Cardiac muscle cell (in vitro differentiated cells and primary cell): Measurements from ENCODE around the gene ERLIN1. TPM values are rescaled to one million over a fixed set of nuclear protein-coding genes. Genes with fewer than 3 reads are reported as not detected.

Source experiments
- DNase-seq, 2 donors: peaks; one replicate each; pipeline versions ENCODE4 v3.0.0 to v3.0.0-alpha.2; 2010 to 2017; ENCODE audit warnings: low read depth in 1 of 2, low spot score in 1 of 2
- H3K27ac ChIP-seq: fragments of 200-600 bp; sonication (generic); 2 replicates; pipeline ENCODE4 v1.5.1; 2016
- H3K27me3 ChIP-seq: fragments of 200-600 bp; sonication (generic); 2 replicates; pipeline ENCODE4 v1.6.0; 2016; ENCODE audit warnings: control low read depth
- H3K36me3 ChIP-seq: fragments of 200-600 bp; sonication (generic); 2 replicates; pipeline ENCODE4 v1.5.1; 2016; ENCODE audit warnings: control low read depth
- H3K4me1 ChIP-seq: fragments of 200-600 bp; sonication (generic); 2 replicates; pipeline ENCODE4 v1.8.1; 2017; ENCODE audit warnings: low read depth, mild to moderate bottlenecking, mixed run types
- H3K4me3 ChIP-seq: fragments of 200-600 bp; sonication (generic); 2 replicates; pipeline ENCODE4 v1.5.1; 2016; ENCODE audit warnings: mild to moderate bottlenecking
- H3K9me3 ChIP-seq: fragments of 200-600 bp; sonication (generic); 2 replicates; pipeline ENCODE4 v1.5.1; 2017; ENCODE audit warnings: low read depth, mild to moderate bottlenecking, control low read depth
- polyA plus RNA-seq: library from polyadenylated mRNA; unstranded; fragments of >200 nt; fragmentation: Nextera tagmentation; extraction: Ambion mirVana; gene quantifications from 2 replicates; pipeline ENCODE4 v1.2.1, GENCODE V29; 2016
- total RNA-seq: library from RNA; depleted of rRNA; stranded (reverse); fragments of >200 nt; gene quantifications from 2 replicates; pipeline ENCODE4 v1.2.3, GENCODE V29; 2016
- TF ChIP-seq, protein P1 (sequence below): IDR thresholded peaks from 2 replicates; pipeline ENCODE4 v1.5.1; 2012; ENCODE audit warnings: low read depth, mild to moderate bottlenecking, low read length

ERLIN1 gene
- total RNA-seq (7.9 and 12.9 TPM in 2 replicates), polyA plus RNA-seq (14.5 and 15.4 TPM in 2 replicates)

DNA sequence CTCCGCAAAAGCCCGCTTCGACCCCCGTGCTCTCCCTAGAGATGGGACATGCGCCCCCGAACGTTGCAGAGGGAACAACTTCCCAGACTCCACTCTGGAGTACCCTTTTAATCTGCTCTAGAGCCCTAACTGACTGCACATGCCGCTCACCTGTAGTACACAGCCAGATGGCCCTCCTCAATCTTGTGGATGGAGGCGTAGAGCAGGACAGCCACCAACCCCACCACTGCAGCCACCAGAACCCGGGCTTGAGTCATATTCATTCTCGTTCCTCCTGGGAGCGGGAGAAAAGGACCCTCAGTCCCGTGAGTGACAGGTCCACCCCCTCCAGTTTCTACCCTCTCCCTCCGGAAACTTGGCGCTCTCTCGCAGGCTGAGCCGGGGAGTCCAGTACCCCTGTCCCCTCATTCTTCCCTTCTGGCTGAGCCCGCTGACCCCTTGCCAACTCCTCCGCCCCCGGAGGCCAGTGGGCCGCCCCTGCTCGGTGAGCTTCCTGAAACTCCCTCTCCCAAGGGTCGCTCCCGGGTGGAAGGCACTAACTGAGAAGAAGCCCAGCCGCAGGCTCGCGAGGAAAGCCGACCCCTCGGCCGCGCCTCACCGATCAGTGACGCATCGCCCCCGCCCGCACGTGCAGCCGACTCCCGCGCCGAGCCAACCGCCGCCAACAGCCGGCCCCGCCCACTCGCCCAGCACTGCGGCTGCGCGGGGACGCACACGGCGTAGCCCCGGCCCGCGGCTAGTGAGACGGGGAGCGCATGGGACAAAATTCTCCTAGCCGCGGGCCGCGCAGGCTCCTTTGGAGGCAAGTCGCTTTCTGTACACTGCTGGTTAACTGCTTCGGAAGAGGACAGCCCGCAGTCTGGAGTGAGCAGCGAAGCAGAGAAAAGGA is at the start of gene ERLIN1:
TSS of gene ERLIN1 (minus strand) at position 666 of the 889 bp plus-strand sequence. CDS start at position 263, 403 bp downstream.
- peak within 1 kb of the TSS; percentile 83 for H3K27ac ChIP-seq
- DNase-seq: peak; percentile 95 to 97
- no peaks in the 10 kb centered on the region for H3K27me3 ChIP-seq
- peaks cover 22% of the 10 kb centered on the region for H3K36me3 ChIP-seq
- peak within 1 kb of the TSS; percentile 56 for H3K4me3 ChIP-seq
- H3K4me1 ChIP-seq: peaks cover 13% of the 10 kb centered on the region
- TF ChIP-seq, protein P1, sequence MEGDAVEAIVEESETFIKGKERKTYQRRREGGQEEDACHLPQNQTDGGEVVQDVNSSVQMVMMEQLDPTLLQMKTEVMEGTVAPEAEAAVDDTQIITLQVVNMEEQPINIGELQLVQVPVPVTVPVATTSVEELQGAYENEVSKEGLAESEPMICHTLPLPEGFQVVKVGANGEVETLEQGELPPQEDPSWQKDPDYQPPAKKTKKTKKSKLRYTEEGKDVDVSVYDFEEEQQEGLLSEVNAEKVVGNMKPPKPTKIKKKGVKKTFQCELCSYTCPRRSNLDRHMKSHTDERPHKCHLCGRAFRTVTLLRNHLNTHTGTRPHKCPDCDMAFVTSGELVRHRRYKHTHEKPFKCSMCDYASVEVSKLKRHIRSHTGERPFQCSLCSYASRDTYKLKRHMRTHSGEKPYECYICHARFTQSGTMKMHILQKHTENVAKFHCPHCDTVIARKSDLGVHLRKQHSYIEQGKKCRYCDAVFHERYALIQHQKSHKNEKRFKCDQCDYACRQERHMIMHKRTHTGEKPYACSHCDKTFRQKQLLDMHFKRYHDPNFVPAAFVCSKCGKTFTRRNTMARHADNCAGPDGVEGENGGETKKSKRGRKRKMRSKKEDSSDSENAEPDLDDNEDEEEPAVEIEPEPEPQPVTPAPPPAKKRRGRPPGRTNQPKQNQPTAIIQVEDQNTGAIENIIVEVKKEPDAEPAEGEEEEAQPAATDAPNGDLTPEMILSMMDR: no peak
- H3K9me3 ChIP-seq: no peaks in the 10 kb centered on the region

DNA sequence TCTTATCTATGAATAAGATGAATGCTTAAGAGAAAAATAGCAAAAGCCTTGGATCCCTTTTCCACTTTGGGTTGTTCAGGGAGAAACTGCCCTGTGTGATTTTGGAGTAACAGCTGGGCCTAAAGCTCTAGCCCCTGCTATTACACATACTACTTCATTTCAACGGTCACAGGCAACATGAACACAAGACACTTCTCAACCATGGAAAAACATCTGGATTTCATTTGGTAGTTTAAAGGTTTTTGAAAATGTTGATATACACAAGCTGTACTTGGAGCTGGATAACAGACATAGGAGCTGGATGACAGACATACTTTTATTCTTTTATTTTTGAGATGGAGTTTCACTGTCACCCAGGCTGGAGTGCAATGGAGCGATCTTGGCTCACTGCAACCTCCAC is 46.3 kb upstream of the ERLIN1 start:
- Histone ChIP-seq H3K36me3 (peaks cover 24% of the 10 kb centered on the region), H3K4me3 (no peak overlapping the region), H3K27me3 (no peaks in the 10 kb centered on the region), H3K9me3 (no peaks in the 10 kb centered on the region), H3K27ac (no peak overlapping the region), H3K4me1 (no peaks in the 10 kb centered on the region)
- TF ChIP-seq, protein P1: no peak
- no peak for DNase-seq

DNA sequence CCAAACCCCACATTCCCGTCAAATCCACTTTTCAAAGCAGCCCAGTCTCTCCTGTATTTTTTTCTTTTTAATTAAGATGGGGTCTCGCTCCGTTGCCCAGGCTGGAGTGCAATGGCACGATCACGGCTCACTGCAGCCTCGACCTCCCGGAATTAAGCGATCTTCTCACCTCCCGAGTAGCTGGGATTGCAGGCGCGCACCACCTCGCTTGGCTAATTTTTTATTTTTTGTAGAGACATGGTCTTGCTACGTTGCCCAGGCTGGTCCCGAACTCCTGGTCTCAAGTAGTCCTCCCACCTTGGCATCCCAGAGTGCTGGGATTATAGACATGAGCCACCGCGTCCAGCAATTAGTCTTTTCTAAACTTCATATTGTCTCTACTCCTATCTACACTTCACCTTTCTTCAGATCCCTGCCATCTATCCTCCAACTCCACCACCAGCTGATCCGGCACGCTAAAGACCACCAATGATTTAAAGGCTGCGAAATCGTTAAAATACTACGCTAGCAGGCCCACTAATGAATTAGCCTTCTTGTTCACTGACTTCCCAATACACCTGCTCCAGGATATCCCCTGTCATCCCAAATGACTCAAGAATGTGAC is 44.1 kb upstream of the ERLIN1 start:
- peak overlapping the region; percentile 82 for H3K4me3 ChIP-seq
- no peak for DNase-seq
- peaks cover 18% of the 10 kb centered on the region for H3K36me3 ChIP-seq
- TF ChIP-seq, protein P1: no peak
- H3K4me1 ChIP-seq: no peaks in the 10 kb centered on the region
- H3K27me3 ChIP-seq: no peaks in the 10 kb centered on the region
- H3K27ac ChIP-seq: peak overlapping the region; percentile 65
- H3K9me3 ChIP-seq: no peaks in the 10 kb centered on the region

DNA sequence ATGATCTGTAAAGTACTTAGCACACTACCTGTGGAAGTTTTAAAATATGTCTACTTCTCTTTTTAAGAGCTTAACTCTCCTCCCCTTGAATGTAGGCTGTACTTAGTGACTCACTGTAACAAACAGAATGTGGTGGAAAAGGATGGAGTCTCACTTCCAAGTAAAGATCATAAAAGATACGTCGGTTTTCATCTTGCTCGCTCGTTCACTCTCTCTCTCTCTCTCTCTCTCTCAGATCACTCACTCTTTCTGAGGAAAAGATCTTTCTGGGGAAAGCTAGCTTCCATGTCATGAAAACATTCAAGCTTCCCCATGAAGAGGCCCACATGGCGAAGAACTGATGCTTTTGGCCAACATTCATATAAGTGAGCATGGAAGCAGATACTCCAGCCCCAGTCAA is 38.0 kb upstream of the ERLIN1 start:
- Histone ChIP-seq H3K36me3 (peaks cover 47% of the 10 kb centered on the region), H3K27me3 (no peaks in the 10 kb centered on the region), H3K4me1 (no peaks in the 10 kb centered on the region), H3K9me3 (no peaks in the 10 kb centered on the region), H3K4me3 (no peak overlapping the region), H3K27ac (no peak overlapping the region)
- TF ChIP-seq, protein P1: no peak
- no peak for DNase-seq

DNA sequence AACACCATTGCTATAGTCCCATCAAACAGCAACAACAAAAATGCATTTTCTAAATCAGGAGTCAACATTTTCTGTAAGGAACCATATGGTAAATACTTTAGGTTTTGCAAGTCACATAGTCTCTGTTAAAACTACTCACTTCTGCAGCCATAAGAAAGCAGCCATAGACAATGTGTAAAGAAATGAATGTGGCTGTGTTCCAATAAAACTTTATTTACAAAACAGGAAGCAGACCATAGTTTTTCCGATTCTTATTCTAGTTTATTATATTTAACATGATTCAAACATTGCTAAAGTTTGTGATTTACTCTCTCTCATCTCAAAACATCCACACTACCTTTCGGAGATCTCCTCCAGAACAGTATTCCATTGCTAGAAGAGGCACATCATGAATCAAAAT is 36.7 kb upstream of the ERLIN1 start:
- H3K36me3 ChIP-seq: peaks cover 58% of the 10 kb centered on the region

More for the DNA sequence above, 36.7 kb upstream of the ERLIN1 start:
- TF ChIP-seq, protein P1: no peak
- H3K4me3 ChIP-seq: no peak overlapping the region
- no peaks in the 10 kb centered on the region for H3K27me3 ChIP-seq
- H3K9me3 ChIP-seq: no peaks in the 10 kb centered on the region
- no peak for DNase-seq
- H3K4me1 ChIP-seq: no peaks in the 10 kb centered on the region
- no peak overlapping the region for H3K27ac ChIP-seq
